DMS79 (cell line): ENCODE measurements around the gene ZNF593OS.
A peak's percentile ranks its signal among the peaks of the same experiment; 100 is the strongest.

Source experiments
- DNase-seq: peaks from one replicate; lab custom pipeline; 2025; lab: John Stamatoyannopoulos, UW

Gene ZNF593OS

DNA sequence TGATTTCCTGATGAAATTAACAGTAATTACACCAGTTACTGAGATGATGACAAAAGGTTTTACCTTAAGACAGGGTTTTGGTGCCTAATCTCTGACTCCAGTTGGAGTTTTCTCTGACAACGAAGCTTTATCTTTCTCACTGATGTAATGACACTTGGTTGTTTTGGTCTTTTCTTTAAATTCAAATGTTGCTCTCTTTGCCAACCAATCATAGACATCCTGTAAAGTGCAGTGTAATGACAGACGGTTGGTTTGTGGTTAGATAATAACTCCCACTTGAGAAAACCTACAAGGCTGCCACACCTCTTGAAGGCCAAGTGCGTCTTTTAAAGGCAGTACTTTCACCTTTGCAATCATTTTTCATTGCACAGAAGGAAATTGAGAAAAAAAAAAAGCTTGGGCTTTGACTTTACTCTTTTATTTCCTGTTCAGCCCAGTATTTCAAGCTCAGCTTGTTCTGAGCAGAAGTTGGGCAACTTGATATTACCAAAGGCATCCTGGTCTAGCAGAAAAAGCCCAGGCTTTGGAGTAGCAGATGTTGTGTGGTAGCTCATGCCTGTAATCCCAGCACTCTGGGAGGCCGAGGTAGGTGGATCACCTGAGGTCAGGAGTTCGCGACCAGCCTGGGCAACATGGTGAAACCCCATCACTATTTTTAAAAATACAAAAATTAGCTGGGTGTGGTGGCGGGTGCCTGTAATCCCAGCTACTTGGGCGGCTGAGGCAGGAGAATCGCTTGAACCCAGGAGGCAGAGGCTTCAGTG is 45.1 kb downstream of the ZNF593OS start:
- DNase-seq: peak; percentile 98

DNA sequence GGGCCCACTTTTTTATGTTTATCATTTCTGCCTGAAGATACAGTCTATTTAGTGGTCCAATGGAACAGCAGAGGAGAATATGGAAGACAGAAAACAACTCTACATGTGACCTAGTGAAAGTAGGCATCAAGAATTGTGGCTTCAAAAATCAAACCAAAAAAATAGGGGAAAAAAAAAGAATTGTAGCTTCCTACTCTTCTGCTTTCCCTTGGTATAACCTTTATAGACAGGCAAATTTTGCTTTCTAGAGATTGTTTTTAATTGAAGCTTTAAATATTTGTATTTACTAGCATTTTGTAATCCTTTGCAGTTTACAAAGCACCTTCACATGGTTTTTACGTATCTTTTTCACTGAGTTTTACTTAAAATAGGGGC is 45.7 kb downstream of the ZNF593OS start:
- DNase-seq: no peak

DNA sequence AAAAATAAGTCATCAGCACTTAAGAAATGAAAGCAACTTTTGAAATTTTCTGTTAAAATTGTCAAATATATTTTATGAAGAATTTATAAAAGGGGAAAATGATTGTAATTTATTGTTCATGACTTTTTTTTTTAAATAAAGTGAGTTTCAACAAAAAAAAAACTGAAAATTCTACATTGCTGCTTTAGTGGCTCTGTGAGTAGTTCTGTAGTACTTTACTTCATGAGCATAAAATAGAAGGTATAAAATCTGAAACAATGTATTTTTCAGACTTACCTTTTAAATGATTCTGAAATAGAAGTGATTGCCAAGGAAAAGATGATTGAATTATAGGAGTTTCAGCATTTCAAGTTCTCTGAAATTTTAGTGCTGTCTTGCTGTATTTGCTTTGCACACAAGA is 46.2 kb downstream of the ZNF593OS start:
- no peak for DNase-seq

DNA sequence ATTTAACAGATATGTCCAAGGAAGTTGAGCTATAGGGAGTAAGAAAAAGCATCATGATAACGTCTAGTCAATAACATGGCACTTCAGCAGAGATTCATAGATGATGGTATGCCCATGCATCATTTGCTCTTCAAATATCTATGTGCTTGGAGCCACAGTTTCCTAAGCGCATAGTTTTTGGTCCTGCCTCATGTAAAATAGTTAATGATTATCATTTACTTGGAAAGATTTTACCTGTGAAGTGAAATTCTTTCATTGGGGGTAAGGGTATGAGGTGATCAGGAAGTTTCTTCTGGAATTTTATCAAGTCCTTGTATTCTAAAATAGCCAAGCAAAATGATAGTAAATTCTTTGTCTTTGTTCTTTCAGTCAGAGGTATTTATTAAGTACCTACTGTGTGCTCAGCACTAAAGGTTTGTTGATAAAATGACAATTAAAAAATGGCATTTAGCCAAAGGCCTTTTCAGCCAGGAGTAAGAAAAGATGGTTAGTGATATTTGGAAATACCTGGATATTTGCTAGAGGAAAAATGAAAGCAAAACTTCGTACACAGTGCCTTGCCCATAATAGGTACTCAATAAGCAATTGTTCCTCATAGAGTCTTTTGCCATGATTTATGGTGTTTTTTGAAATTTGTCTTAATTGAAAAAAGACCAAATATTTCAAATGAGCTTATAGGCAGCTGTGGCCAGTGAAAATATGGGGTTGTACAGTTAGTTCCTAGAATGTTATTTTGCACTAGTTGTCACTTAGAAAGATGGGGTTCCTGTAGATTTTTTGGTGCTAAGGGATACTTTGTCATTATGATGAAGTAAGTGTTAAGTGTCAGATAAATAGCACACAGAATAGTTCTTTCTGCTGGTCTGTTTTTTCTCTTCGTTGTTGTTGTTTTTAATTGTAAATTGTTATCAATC is 47.0 kb downstream of the ZNF593OS start:
- no peak for DNase-seq

DNA sequence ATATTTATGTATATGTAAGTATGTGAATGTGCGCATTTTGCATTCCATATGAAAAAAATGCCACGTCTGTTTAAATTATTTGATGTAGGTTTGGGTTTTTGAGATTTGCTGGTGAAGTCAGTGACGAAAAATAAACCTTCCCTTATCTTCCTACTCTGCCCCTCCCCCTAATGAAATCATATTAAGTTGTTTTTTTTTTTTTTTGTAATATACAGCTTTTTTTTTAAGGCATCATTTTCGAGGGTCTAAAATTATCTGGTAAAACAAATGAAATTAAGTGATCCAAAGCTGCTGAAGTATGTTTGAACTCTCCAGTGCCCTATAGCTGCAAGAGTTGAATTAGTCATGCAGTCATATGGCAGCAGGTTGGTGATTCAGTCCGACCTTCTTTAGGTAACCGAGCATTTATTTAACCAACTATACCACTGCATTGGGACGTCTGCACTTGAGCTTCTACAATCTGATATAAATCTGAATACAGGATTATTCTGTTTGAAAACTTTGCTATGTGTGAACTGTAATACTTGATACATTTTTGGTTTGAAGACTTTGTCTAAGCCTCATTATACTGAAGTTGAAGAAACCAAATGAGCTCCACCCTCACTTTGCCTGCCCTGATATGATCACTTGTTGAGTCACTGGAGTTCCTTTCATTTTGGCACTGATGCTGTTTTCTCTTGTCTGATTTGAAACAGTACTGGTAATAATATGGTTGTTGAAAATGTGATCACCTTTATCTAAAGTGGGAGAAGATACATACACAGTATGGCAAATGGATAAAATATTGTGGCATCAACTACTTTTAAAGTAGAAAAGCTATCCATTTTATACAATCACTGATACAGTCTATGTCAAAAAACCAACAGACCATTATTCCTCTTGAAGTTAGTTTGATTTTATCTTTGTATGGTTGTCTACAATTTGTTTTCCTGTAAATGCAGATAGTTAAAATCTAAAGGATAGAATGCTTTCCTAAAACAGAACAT is 48.4 kb downstream of the ZNF593OS start:
- no peak for DNase-seq

DNA sequence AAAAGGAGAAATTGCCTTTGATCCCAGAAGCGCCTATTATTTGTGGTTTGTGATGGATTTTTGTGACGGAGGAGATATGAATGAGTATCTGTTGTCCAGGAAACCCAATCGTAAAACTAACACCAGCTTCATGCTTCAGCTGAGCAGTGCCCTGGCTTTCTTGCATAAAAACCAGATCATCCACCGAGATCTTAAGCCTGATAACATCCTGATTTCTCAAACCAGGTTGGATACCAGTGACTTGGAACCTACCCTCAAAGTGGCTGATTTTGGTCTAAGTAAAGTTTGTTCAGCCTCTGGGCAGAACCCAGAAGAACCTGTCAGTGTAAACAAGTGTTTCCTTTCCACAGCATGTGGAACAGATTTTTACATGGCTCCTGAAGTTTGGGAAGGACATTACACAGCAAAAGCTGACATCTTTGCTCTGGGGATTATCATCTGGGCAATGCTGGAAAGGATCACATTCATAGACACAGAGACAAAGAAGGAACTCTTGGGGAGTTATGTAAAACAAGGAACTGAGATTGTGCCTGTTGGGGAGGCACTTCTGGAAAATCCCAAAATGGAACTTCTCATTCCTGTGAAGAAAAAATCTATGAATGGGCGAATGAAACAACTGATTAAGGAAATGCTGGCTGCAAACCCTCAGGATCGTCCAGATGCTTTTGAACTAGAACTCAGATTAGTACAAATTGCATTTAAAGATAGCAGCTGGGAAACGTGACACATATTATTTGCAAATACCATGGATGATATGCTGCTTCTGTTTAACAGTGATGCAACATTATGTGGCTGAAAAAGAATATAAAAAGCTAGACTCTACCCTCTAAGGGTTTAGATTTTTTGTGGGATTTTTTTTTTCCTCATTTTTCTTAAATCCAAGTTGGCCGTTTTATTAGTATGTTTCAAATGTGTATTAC is 49.5 kb downstream of the ZNF593OS start:
- DNase-seq: peak; percentile 52

DNA sequence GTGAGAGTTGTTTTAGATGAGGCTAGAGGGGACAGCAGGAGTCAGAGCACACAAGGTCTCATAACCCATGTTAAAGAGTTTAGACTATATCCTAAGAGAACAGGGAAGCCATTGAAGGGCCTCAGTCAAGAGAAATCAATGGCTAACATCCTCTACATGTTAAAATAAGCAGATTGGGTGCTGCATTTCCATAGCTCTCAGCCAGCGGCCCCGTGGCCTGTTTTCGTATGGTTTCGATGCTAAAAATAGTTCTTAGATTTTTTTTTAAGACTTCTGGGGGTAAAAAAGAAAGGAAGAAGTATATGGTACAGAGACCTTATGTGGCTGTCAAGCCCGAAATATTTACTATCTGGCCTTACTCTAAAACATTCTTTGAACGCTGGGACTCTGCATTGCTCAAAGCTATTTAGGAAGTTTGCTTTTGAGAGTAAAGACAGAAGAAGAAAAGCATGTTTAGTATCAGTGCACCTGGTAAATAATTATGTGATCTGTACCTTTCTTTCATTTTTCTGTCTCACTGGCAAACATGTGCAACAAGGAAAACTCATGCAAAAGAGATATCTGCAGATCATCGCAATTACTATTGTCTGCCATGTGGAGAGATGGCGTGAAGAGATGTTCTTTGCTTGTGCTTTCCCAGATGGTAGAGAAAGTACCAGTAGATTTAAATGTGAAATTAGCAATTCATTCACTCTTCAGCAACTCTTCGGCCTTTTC is 51.6 kb downstream of the ZNF593OS start:
- DNase-seq: no peak
